HepG2 (cell line): ENCODE measurements around the gene MYO5A. TPM values are rescaled to one million over a fixed set of nuclear protein-coding genes. Genes with fewer than 3 reads are reported as not detected.
A peak's percentile ranks its signal among the peaks of the same experiment; 100 is the strongest.

Experiments
- CBX1 ChIP-seq: IDR thresholded peaks from one replicate; pipeline ENCODE4 v1.6.1; 2016; ENCODE audit warnings: antibody characterized with exemption, low read depth
- ESRRA ChIP-seq: sonication (generic); formaldehyde crosslinking; IDR thresholded peaks from 2 replicates; pipeline ENCODE4 v1.5.1; 2020; ENCODE audit warnings: mild to moderate bottlenecking, low read depth, missing genetic modification reagents
- HOXA7 ChIP-seq: sonication (generic); formaldehyde crosslinking; IDR thresholded peaks from 2 replicates; pipeline ENCODE4 v1.8.1; 2022; ENCODE audit warnings: mild to moderate bottlenecking, missing genetic modification reagents, moderate library complexity
- IKZF4 ChIP-seq: sonication (generic); formaldehyde crosslinking; IDR thresholded peaks from 2 replicates; pipeline ENCODE4 v1.5.1; 2020; ENCODE audit warnings: borderline replicate concordance, mild to moderate bottlenecking, low read depth, missing genetic modification reagents; ENCODE audit errors: not compliant biosample characterization
- KAT7 ChIP-seq: IDR thresholded peaks from 2 replicates; pipeline ENCODE4 v1.6.1; 2018; ENCODE audit warnings: borderline replicate concordance, missing compliant biosample characterization
- MIER3 ChIP-seq: IDR thresholded peaks from 2 replicates; pipeline ENCODE4 v1.6.1; 2016; ENCODE audit warnings: missing compliant biosample characterization, borderline replicate concordance
- MYC ChIP-seq: sonication (generic); formaldehyde crosslinking; IDR thresholded peaks from 2 replicates; pipeline ENCODE4 v1.9.0; 2021; ENCODE audit warnings: missing genetic modification reagents, borderline replicate concordance
- ZFP41 ChIP-seq: sonication (generic); formaldehyde crosslinking; IDR thresholded peaks from 2 replicates; pipeline ENCODE4 v1.4.0; 2020; ENCODE audit warnings: mild to moderate bottlenecking, missing genetic modification reagents, borderline replicate concordance
- ZNF207 ChIP-seq: fragments of 450-650 bp; IDR thresholded peaks from 2 replicates; pipeline ENCODE4 v1.6.1; 2016; ENCODE audit warnings: antibody characterized with exemption, borderline replicate concordance
- ZNF225 ChIP-seq: sonication (generic); formaldehyde crosslinking; IDR thresholded peaks from 2 replicates; pipeline ENCODE4 v1.4.0; 2020; ENCODE audit warnings: mild to moderate bottlenecking, missing genetic modification reagents
- ZNF234 ChIP-seq: sonication (generic); formaldehyde crosslinking; conservative IDR thresholded peaks from 2 replicates; pipeline ENCODE4 v1.5.1; 2020; ENCODE audit warnings: mild to moderate bottlenecking, missing genetic modification reagents
- ZNF263 ChIP-seq: sonication (generic); formaldehyde crosslinking; IDR thresholded peaks from 2 replicates; pipeline ENCODE4 v1.4.0; 2020; ENCODE audit warnings: missing genetic modification reagents
- ZNF615 ChIP-seq: sonication (generic); formaldehyde crosslinking; IDR thresholded peaks from 2 replicates; pipeline ENCODE4 v1.5.0; 2020; ENCODE audit warnings: mild to moderate bottlenecking, missing genetic modification reagents, borderline replicate concordance
- ZNF644 ChIP-seq: IDR thresholded peaks from 2 replicates; pipeline ENCODE4 v1.6.1; 2016; ENCODE audit warnings: low read depth
- ZNF747 ChIP-seq: sonication (generic); formaldehyde crosslinking; IDR thresholded peaks from 2 replicates; pipeline ENCODE4 v1.8.1; 2023; ENCODE audit warnings: missing genetic modification reagents, mild to moderate bottlenecking, borderline replicate concordance
- polyA plus RNA-seq, 8 experiments: library from polyadenylated mRNA; depleted of rRNA in 3 of 8; stranded (reverse) in 7 of 8; unstranded in 1 of 8; fragments of >200 nt; fragmentation: Illumina TruSeq in 4 of 8; extraction: Trizol in 4 of 8; gene quantifications; 2 replicates each; pipeline versions ENCODE4 v1.2.1 to v1.2.3, GENCODE V29; 2011 to 2016; ENCODE audit warnings: low read depth in 4 of 8, missing spikeins in 1 of 8, mixed read lengths in 1 of 8; ENCODE audit not compliant: insufficient read depth in 1 of 8
- total RNA-seq, 5 experiments: library from RNA; depleted of rRNA; stranded (reverse); fragments of >200 nt; fragmentation: Illumina TruSeq; extraction: Trizol; gene quantifications; 2 replicates each; pipeline ENCODE4 v1.2.3, GENCODE V29; 2016; ENCODE audit warnings: low read depth in 1 of 5
- TF ChIP-seq, protein P1 (sequence below): sonication (generic); formaldehyde crosslinking; IDR thresholded peaks from 2 replicates; pipeline ENCODE4 v1.4.0; 2020; ENCODE audit warnings: missing genetic modification reagents, mild to moderate bottlenecking, borderline replicate concordance
- TF ChIP-seq, protein P2 (sequence below): sonication (generic); formaldehyde crosslinking; IDR thresholded peaks from 2 replicates; pipeline ENCODE4 v1.5.0; 2020; ENCODE audit warnings: mild to moderate bottlenecking, missing genetic modification reagents
- TF ChIP-seq, protein P3 (sequence below): sonication (generic); IDR thresholded peaks from 2 replicates; pipeline ENCODE4 v1.6.1; 2016; ENCODE audit warnings: low read depth, borderline replicate concordance
- TF ChIP-seq, protein P4 (sequence below): sonication (generic); formaldehyde crosslinking; IDR thresholded peaks from 2 replicates; pipeline ENCODE4 v1.4.0; 2020; ENCODE audit warnings: missing genetic modification reagents
- TF ChIP-seq, protein P5 (sequence below): sonication (generic); formaldehyde crosslinking; IDR thresholded peaks from 2 replicates; pipeline ENCODE4 v1.4.0; 2020; ENCODE audit warnings: missing genetic modification reagents, borderline replicate concordance

MYO5A gene
- total and polyA plus RNA-seq, 2 of the 13 experiments (the other 11 are each of a cell fraction or from before 2014, with no cell fraction given), result 2.8 to 4.8 TPM

DNA sequence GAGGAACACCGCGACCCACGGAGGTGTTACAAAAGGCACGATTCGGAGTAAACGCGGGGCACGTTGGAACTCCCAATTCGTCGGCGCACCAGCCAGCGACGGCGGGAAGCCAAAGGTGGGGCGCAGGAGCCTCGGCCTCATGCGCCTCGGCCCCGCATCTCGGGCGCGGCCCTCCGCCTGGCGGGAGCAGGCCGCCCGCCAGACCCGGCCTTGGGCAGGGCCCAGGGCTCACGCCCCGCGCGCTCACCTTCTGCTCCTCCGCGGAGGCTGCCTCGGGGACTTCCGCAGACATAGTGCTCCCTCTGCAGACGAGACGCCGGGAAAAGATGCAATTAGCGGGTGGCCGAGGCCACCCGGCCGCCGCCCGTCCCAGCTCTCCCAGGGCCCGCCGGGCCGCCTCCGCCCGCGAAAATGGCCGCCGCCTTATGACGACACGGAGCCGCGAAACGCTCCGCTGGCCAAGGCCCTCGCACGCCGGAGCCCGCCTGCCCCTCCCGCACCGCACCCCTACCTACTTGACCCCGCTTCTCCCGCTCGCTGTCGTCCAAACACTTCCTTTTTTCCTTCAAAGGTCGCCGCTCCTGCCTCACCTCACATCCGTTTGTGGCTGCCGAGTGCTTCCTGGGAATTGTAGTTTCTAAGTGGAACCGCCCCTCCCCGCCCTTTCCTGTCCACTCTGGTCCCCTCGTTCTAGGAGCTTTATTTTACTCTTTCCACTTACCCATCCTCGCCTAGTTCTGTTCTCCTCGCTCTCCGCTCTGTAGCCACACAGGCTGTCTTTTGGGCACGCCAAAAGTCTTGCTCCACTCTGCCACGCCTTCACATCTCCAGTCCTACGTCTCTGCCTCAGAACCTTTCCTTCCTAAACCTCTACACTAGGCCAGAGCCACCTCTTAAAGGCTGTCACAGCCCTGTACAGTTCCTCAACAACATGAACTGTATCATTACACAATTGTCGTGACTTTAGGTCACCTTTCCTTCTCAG lies 40.2 kb upstream of the MYO5A start, which contains the start of gene ARPP19 (continued):
- peak; percentile 95; the same call in 1 of the 2 replicates for TF ChIP-seq KAT7 (CRISPR knock-in tag)
- TF ChIP-seq ZFP41 (CRISPR knock-in tag), result no peak
- TF ChIP-seq, protein P1, sequence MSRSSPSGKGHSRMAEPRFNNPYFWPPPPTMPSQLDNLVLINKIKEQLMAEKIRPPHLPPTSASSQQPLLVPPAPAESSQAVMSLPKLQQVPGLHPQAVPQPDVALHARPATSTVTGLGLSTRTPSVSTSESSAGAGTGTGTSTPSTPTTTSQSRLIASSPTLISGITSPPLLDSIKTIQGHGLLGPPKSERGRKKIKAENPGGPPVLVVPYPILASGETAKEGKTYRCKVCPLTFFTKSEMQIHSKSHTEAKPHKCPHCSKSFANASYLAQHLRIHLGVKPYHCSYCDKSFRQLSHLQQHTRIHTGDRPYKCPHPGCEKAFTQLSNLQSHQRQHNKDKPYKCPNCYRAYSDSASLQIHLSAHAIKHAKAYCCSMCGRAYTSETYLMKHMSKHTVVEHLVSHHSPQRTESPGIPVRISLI (CRISPR knock-in tag), result no peak; the same call in 1 of the 2 replicates
- TF ChIP-seq ZNF263 (CRISPR knock-in tag), result peak; percentile 91
- TF ChIP-seq, protein P2, sequence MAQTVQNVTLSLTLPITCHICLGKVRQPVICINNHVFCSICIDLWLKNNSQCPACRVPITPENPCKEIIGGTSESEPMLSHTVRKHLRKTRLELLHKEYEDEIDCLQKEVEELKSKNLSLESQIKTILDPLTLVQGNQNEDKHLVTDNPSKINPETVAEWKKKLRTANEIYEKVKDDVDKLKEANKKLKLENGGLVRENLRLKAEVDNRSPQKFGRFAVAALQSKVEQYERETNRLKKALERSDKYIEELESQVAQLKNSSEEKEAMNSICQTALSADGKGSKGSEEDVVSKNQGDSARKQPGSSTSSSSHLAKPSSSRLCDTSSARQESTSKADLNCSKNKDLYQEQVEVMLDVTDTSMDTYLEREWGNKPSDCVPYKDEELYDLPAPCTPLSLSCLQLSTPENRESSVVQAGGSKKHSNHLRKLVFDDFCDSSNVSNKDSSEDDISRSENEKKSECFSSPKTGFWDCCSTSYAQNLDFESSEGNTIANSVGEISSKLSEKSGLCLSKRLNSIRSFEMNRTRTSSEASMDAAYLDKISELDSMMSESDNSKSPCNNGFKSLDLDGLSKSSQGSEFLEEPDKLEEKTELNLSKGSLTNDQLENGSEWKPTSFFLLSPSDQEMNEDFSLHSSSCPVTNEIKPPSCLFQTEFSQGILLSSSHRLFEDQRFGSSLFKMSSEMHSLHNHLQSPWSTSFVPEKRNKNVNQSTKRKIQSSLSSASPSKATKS, result no peak
- TF ChIP-seq ZNF225, result 0 out of 2 replicates have a peak, but pooled peaks have one; percentile 12
- TF ChIP-seq, protein P3, sequence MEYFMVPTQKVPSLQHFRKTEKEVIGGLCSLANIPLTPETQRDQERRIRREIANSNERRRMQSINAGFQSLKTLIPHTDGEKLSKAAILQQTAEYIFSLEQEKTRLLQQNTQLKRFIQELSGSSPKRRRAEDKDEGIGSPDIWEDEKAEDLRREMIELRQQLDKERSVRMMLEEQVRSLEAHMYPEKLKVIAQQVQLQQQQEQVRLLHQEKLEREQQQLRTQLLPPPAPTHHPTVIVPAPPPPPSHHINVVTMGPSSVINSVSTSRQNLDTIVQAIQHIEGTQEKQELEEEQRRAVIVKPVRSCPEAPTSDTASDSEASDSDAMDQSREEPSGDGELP, result no peak
- TF ChIP-seq IKZF4 (CRISPR knock-in tag), result peak; percentile 72
- TF ChIP-seq ZNF615 (CRISPR knock-in tag), result no peak
- TF ChIP-seq CBX1, result no peak
- no peak for TF ChIP-seq ZNF644
- TF ChIP-seq ESRRA, result no peak
- TF ChIP-seq ZNF747 (CRISPR knock-in tag), result peak; percentile 99
- peak; percentile 93; the same call in 1 of the 2 replicates for TF ChIP-seq MYC (CRISPR knock-in tag)
- no peak for TF ChIP-seq ZNF207
- TF ChIP-seq, protein P4, sequence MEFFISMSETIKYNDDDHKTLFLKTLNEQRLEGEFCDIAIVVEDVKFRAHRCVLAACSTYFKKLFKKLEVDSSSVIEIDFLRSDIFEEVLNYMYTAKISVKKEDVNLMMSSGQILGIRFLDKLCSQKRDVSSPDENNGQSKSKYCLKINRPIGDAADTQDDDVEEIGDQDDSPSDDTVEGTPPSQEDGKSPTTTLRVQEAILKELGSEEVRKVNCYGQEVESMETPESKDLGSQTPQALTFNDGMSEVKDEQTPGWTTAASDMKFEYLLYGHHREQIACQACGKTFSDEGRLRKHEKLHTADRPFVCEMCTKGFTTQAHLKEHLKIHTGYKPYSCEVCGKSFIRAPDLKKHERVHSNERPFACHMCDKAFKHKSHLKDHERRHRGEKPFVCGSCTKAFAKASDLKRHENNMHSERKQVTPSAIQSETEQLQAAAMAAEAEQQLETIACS (CRISPR knock-in tag), result peak; percentile 57
- TF ChIP-seq, protein P5, sequence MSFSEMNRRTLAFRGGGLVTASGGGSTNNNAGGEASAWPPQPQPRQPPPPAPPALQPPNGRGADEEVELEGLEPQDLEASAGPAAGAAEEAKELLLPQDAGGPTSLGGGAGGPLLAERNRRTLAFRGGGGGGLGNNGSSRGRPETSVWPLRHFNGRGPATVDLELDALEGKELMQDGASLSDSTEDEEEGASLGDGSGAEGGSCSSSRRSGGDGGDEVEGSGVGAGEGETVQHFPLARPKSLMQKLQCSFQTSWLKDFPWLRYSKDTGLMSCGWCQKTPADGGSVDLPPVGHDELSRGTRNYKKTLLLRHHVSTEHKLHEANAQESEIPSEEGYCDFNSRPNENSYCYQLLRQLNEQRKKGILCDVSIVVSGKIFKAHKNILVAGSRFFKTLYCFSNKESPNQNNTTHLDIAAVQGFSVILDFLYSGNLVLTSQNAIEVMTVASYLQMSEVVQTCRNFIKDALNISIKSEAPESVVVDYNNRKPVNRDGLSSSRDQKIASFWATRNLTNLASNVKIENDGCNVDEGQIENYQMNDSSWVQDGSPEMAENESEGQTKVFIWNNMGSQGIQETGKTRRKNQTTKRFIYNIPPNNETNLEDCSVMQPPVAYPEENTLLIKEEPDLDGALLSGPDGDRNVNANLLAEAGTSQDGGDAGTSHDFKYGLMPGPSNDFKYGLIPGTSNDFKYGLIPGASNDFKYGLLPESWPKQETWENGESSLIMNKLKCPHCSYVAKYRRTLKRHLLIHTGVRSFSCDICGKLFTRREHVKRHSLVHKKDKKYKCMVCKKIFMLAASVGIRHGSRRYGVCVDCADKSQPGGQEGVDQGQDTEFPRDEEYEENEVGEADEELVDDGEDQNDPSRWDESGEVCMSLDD (CRISPR knock-in tag), result peak; percentile 90
- peak; percentile 62; the same call in 1 of the 2 replicates for TF ChIP-seq MIER3
- TF ChIP-seq ZNF234 (CRISPR knock-in tag), result no peak
- TF ChIP-seq HOXA7 (CRISPR knock-in tag), result no peak
